Measurements from ENCODE around the gene NRN1L.

Gene NRN1L

GRCh38 chr16:67919622-67920221 lies 35.0 kb downstream of the NRN1L start:
- Mint-ChIP-seq H3K9me3 (no peaks in the 10 kb centered on the region), H3K27me3 (ENCODE audit: low read depth) (no peaks in the 10 kb centered on the region), H3K27ac (no peak overlapping the region), H3K36me3 (ENCODE audit: low read depth) (peaks cover 17% of the 10 kb centered on the region), H3K4me1 (peaks cover 35% of the 10 kb centered on the region), H3K4me3 (no peak overlapping the region)
- no peak for TF ChIP-seq CTCF (IDR thresholded peaks at IDR 0.05; ENCODE audit: unreplicated experiment in 3 of 3)

GRCh38 chr16:67922221-67922620 lies 37.5 kb downstream of the NRN1L start:
- Mint-ChIP-seq H3K27me3 (ENCODE audit: low read depth) (no peaks in the 10 kb centered on the region), H3K36me3 (ENCODE audit: low read depth) (peaks cover 6% of the 10 kb centered on the region), H3K27ac (no peak overlapping the region), H3K4me3 (no peak overlapping the region), H3K4me1 (peaks cover 13% of the 10 kb centered on the region), H3K9me3 (no peaks in the 10 kb centered on the region)
- TF ChIP-seq CTCF (IDR thresholded peaks at IDR 0.05; ENCODE audit: unreplicated experiment in 3 of 3) = no peak

GRCh38 chr16:67922740-67923139 lies 38.1 kb downstream of the NRN1L start:
- Mint-ChIP-seq H3K27ac (peak overlapping the region in 1 of 3 experiments; percentile 45), H3K9me3 (no peaks in the 10 kb centered on the region), H3K4me3 (no peak overlapping the region), H3K27me3 (ENCODE audit: low read depth) (no peaks in the 10 kb centered on the region), H3K36me3 (ENCODE audit: low read depth) (peaks cover 1% of the 10 kb centered on the region), H3K4me1 (peaks cover 8% of the 10 kb centered on the region)
- no peak for TF ChIP-seq CTCF (IDR thresholded peaks at IDR 0.05; ENCODE audit: unreplicated experiment in 3 of 3)

GRCh38 chr16:67923414-67924116 lies 38.9 kb downstream of the NRN1L start:
- no peaks in the 10 kb centered on the region for H3K27me3 Mint-ChIP-seq (ENCODE audit: low read depth)
- H3K4me3 Mint-ChIP-seq = no peak overlapping the region
- no peaks in the 10 kb centered on the region for H3K9me3 Mint-ChIP-seq
- TF ChIP-seq CTCF (IDR thresholded peaks at IDR 0.05; ENCODE audit: unreplicated experiment in 3 of 3) = no peak
- no peak overlapping the region for H3K27ac Mint-ChIP-seq
- peaks cover 5% of the 10 kb centered on the region for H3K4me1 Mint-ChIP-seq
- H3K36me3 Mint-ChIP-seq (ENCODE audit: low read depth) = no peaks in the 10 kb centered on the region

GRCh38 chr16:67924140-67924906 lies 39.6 kb downstream of the NRN1L start:
- no peaks in the 10 kb centered on the region for H3K9me3 Mint-ChIP-seq
- no peak for TF ChIP-seq CTCF (IDR thresholded peaks at IDR 0.05; ENCODE audit: unreplicated experiment in 3 of 3)
- H3K36me3 Mint-ChIP-seq (ENCODE audit: low read depth) = no peaks in the 10 kb centered on the region
- H3K4me3 Mint-ChIP-seq = no peak overlapping the region
- peaks cover 5% of the 10 kb centered on the region for H3K4me1 Mint-ChIP-seq
- H3K27ac Mint-ChIP-seq = no peak overlapping the region
- no peaks in the 10 kb centered on the region for H3K27me3 Mint-ChIP-seq (ENCODE audit: low read depth)
